SK-N-SH treated with all-trans-retinoic acid at 6 μM for 48 hours (cell line): ENCODE data around the gene NANOGP8.

Source experiments
- ARNTL ChIP-seq: fragments of 450-650 bp; formaldehyde crosslinking; IDR thresholded peaks from 2 replicates; pipeline ENCODE4 v1.5.0; 2020; ENCODE audit warnings: low read depth, mild to moderate bottlenecking, moderate library complexity, borderline replicate concordance
- CSDC2 ChIP-seq: fragments of 250-450 bp; sonication (Bioruptor Pico); IDR thresholded peaks from 2 replicates; pipeline ENCODE4 v1.5.0; 2020; ENCODE audit warnings: mild to moderate bottlenecking, moderate library complexity
- ISL1 ChIP-seq: fragments of 250-450 bp; sonication (Bioruptor Pico); IDR thresholded peaks from 2 replicates; pipeline ENCODE4 v2.1.2; 2022; ENCODE audit warnings: mild to moderate bottlenecking, moderate library complexity
- OSR1 ChIP-seq: fragments of 250-450 bp; sonication (Bioruptor Pico); IDR thresholded peaks from 2 replicates; pipeline ENCODE4 v1.8.0; 2022; ENCODE audit warnings: moderate library complexity, mild to moderate bottlenecking, inconsistent platforms
- PPARA ChIP-seq: fragments of 250-450 bp; sonication (Bioruptor Pico); IDR thresholded peaks from 2 replicates; pipeline ENCODE4 v1.5.0; 2020; ENCODE audit warnings: mild to moderate bottlenecking, borderline replicate concordance
- RARB ChIP-seq: fragments of 250-450 bp; sonication (Bioruptor Pico); IDR thresholded peaks from 2 replicates; pipeline ENCODE4 v1.8.0; 2021; ENCODE audit warnings: mild to moderate bottlenecking, moderate library complexity
- SNAI2 ChIP-seq: fragments of 250-450 bp; sonication (Bioruptor Pico); IDR thresholded peaks from 2 replicates; pipeline ENCODE4 v1.5.0; 2020; ENCODE audit warnings: mild to moderate bottlenecking, moderate library complexity
- TCF4 ChIP-seq: fragments of 250-450 bp; sonication (Bioruptor Pico); IDR thresholded peaks from 2 replicates; pipeline ENCODE4 v1.8.0; 2021; ENCODE audit warnings: mild to moderate bottlenecking, moderate library complexity, borderline replicate concordance
- TOX ChIP-seq: fragments of 250-450 bp; sonication (Bioruptor Pico); IDR thresholded peaks from 2 replicates; pipeline ENCODE4 v1.8.0; 2021; ENCODE audit warnings: mild to moderate bottlenecking, moderate library complexity, borderline replicate concordance
- ZFP3 ChIP-seq: fragments of 250-450 bp; sonication (Bioruptor Pico); IDR thresholded peaks from 2 replicates; pipeline ENCODE4 v1.5.0; 2020; ENCODE audit warnings: mild to moderate bottlenecking, moderate library complexity
- ZFP30 ChIP-seq: fragments of 450-650 bp; formaldehyde crosslinking; IDR thresholded peaks from 2 replicates; pipeline ENCODE4 v1.5.0; 2022; ENCODE audit warnings: mild to moderate bottlenecking, moderate library complexity
- TF ChIP-seq, protein P1 (sequence below): fragments of 250-450 bp; sonication (Bioruptor Pico); IDR thresholded peaks from 2 replicates; pipeline ENCODE4 v1.8.0; 2020; ENCODE audit warnings: mild to moderate bottlenecking, moderate library complexity, borderline replicate concordance
- TF ChIP-seq, protein P2 (sequence below): fragments of 250-450 bp; sonication (Bioruptor Pico); IDR thresholded peaks from 2 replicates; pipeline ENCODE4 v1.5.1; 2020; ENCODE audit warnings: low read depth, mild to moderate bottlenecking, moderate library complexity
- TF ChIP-seq, protein P3 (sequence below): fragments of 250-450 bp; sonication (Bioruptor Pico); IDR thresholded peaks from 2 replicates; pipeline ENCODE4 v1.5.1; 2021; ENCODE audit warnings: mild to moderate bottlenecking, moderate library complexity

DNA sequence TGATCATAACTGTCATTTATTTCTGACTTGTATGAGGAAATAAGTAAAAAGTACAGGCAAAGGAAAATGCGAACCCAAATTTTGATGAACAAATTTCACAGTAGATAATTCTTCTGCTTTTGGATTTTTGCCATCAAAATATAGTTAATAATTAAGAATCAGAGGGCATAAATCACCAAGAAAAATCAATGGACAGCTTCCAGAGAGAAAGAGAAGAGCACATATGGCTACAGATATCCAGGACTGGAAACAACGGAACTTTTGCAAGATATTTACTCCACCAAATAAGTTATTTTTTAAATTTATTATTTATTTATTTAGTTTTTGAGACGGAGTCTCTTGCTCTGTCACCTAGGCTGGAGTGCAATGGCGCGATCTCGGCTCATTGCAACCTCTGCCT lies 35.1 kb upstream of the NANOGP8 start:
- no peak for TF ChIP-seq ZFP30 (CRISPR knock-in tag)
- no peak for TF ChIP-seq RARB (CRISPR knock-in tag)
- no peak for TF ChIP-seq TOX (CRISPR knock-in tag)
- TF ChIP-seq, protein P1, sequence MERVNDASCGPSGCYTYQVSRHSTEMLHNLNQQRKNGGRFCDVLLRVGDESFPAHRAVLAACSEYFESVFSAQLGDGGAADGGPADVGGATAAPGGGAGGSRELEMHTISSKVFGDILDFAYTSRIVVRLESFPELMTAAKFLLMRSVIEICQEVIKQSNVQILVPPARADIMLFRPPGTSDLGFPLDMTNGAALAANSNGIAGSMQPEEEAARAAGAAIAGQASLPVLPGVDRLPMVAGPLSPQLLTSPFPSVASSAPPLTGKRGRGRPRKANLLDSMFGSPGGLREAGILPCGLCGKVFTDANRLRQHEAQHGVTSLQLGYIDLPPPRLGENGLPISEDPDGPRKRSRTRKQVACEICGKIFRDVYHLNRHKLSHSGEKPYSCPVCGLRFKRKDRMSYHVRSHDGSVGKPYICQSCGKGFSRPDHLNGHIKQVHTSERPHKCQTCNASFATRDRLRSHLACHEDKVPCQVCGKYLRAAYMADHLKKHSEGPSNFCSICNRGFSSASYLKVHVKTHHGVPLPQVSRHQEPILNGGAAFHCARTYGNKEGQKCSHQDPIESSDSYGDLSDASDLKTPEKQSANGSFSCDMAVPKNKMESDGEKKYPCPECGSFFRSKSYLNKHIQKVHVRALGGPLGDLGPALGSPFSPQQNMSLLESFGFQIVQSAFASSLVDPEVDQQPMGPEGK (CRISPR knock-in tag) = no peak
- TF ChIP-seq PPARA (CRISPR knock-in tag) = no peak
- no peak for TF ChIP-seq SNAI2
- TF ChIP-seq ARNTL = no peak
- no peak for TF ChIP-seq ISL1 (CRISPR knock-in tag)
- no peak for TF ChIP-seq ZFP3
- no peak for TF ChIP-seq CSDC2 (CRISPR knock-in tag)
- no peak for TF ChIP-seq OSR1 (CRISPR knock-in tag)
- no peak for TF ChIP-seq TCF4 (CRISPR knock-in tag)
- TF ChIP-seq, protein P2, sequence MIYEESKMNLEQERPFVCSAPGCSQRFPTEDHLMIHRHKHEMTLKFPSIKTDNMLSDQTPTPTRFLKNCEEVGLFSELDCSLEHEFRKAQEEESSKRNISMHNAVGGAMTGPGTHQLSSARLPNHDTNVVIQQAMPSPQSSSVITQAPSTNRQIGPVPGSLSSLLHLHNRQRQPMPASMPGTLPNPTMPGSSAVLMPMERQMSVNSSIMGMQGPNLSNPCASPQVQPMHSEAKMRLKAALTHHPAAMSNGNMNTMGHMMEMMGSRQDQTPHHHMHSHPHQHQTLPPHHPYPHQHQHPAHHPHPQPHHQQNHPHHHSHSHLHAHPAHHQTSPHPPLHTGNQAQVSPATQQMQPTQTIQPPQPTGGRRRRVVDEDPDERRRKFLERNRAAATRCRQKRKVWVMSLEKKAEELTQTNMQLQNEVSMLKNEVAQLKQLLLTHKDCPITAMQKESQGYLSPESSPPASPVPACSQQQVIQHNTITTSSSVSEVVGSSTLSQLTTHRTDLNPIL (CRISPR knock-in tag) = no peak
- TF ChIP-seq, protein P3, sequence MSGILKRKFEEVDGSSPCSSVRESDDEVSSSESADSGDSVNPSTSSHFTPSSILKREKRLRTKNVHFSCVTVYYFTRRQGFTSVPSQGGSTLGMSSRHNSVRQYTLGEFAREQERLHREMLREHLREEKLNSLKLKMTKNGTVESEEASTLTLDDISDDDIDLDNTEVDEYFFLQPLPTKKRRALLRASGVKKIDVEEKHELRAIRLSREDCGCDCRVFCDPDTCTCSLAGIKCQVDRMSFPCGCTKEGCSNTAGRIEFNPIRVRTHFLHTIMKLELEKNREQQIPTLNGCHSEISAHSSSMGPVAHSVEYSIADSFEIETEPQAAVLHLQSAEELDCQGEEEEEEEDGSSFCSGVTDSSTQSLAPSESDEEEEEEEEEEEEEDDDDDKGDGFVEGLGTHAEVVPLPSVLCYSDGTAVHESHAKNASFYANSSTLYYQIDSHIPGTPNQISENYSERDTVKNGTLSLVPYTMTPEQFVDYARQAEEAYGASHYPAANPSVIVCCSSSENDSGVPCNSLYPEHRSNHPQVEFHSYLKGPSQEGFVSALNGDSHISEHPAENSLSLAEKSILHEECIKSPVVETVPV (CRISPR knock-in tag) = no peak
